ENCODE measurements around the gene ARHGAP15. TPM values are rescaled to one million over a fixed set of nuclear protein-coding genes. Genes with fewer than 3 reads are reported as not detected.

Gene ARHGAP15
- total RNA-seq, 1 donor from 2014 or later, result 14.2 TPM

DNA sequence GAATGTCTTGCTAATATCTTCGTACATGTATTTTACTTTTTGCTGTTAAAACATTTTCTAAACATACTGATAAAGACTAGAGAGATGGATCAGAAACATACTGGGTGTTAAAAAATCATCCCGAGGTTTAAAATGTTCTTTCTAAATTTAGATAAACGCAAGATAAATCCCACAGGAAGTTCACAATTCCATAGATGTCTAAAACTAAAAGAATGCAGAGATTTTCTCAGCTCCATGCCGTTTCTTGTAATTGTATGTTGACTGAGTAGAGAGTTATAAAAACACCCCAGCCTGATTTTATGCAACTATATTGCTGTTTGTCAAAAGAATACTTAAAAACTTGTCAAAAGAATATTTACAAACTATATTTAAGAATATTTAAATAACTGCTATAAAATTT lies 455.7 kb downstream of the ARHGAP15 start:
- no peak for DNase-seq

GRCh38 chr2:143586119-143586518 lies 456.9 kb downstream of the ARHGAP15 start:
- DNase-seq, result no peak

DNA sequence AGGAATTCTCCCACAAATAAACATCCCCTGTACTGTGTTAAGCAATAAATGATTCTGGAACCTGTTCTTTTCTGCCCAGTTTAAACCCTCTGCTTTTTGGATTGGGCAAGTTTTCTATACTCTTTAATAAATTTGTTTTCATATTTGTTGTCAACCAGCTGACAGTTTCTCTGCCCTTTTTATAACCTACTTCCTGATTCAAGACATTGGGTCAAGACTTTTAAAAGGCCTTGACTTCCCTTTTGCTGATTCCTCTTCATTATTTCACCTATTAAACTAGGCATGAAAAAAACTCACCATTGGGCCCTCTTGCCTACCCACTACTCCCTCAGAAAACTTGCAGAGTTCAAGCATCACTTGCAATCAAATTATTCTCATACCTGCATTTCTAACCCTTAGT lies 459.5 kb downstream of the ARHGAP15 start:
- no peak for DNase-seq

GRCh38 chr2:143594161-143594560 lies 464.9 kb downstream of the ARHGAP15 start:
- DNase-seq, result no peak

- no peak for DNase-seq
These were observed 465.5 kb downstream of the ARHGAP15 start for GRCh38 chr2:143594745-143595144.

- DNase-seq, result no peak
These were observed 470.9 kb downstream of the ARHGAP15 start for GRCh38 chr2:143600116-143600515.

DNA sequence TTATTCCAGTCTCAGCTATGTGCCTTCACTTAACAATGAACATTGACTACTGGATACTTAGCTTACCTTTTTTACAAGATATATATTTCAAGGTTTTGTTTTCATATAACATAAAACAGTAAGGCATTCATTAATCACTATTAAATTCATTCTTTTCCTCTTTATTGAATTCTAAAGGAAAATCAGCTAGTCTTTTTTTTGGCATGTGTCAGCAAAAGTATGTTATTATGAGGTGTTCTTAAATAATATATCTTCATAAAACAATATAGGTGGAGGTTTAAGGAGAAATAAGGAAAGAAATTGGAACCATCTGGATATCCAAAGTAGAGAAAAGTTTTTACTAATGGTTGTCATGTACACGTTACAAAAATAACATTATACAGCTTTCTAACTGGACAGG lies 472.6 kb downstream of the ARHGAP15 start:
- no peak for DNase-seq

DNA sequence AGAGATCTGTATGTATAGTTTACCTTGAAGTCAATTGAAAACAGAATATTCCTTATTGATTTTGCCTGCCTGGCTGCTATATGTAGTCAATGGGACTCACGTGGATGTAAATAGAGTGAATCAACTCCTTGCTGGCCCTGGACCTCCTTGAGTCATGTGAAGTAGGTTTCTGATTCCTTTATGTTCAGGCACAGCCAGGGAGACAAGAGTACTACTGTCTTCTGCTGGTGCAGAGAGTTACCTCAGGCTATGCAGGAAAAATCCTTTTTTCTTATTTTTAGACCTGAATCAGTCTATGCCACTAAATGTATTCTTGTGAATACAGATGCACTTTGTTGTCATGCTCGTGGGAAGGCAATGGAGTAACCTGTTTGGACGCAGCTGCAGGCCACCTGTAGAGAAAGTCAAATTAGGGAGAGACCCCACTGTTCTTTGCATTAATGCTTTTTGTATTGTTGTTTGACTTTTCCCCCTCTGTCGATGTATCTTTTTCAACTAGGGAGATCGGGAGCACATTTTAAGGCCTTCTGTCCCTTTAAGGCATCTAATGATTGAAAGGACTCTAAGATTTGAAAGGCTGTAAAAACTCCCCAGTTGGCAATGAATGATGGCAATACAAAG lies 473.9 kb downstream of the ARHGAP15 start:
- no peak for DNase-seq

- DNase-seq, result no peak
These were observed 474.8 kb downstream of the ARHGAP15 start for GRCh38 chr2:143603846-143604565.

- no peak for DNase-seq
These were observed 475.3 kb downstream of the ARHGAP15 start for GRCh38 chr2:143604566-143604959.

DNA sequence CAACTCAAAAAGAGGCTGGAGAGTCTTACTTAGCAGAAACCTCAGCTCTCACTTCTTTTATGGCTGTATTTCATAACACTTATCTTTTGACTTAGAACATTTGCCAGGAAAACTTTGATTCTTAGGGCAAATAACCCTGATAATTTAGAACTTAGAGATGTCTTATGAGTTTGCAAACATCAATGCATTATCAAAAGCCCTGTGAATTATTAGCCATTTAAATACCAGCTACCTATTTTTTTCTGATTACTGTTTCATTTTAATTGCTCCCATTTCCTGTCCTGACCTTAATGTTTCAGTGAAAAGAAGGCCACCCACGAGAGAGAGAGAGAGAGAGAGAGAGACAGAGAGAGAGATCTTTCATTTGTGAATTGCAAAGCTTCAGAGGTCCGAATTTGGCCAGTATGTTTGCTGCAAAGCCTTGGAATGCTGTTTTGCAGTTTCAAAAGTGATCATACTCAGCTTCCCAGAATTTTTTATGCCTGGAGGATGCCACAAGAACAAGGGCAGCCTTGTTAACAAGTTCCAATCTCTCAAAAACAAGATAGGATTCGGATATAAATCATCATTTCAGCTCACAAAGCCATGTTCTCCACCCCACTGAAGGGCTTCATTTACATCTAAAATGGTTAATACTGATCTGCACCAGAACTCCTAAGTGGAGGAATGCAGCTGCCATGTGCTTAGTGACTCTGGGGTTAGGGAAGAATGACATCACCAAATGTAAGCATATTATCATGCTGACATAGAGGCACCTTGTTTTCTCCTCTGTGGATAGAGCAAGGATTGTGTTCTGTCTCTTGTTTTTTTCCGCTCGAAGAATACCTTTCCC lies 478.2 kb downstream of the ARHGAP15 start:
- DNase-seq, result no peak

DNA sequence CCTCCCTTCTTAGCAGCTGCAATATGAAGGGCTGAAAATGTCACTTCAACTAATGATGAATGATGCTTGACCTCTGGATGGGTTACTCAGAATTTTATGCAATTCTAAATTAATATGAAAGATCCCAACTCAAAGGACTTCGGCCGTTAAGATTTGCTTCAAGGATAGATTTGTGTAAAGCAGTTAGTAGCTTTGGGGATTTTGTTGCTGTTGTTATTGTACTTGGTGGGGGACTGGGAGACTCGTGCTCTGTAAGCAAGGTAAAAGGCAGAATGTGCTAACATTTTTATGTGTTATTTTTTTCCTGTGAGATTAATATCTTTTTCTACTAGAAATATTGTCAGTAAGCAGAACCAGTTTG lies 478.8 kb downstream of the ARHGAP15 start:
- no peak for DNase-seq

- no peak for DNase-seq
These were observed 479.5 kb downstream of the ARHGAP15 start for GRCh38 chr2:143608758-143609157.

DNA sequence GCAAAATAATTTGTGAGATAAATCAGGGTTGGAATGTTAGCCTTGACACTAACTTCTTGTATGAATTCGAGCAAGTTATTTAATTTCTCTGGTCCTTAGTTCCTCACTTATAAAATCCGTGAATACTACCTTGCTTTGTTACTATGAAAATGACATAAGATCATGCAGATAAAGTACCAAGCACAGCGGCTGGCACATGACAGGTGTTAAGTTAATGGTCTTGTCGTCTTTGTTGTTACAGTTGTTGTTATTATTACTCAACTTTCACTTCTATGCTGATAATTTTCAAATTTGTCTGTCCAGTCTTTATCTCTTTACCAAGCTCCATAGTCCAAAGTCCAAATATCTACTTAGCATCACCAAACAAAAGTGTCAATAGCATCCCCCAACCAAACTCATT lies 482.1 kb downstream of the ARHGAP15 start:
- no peak for DNase-seq

GRCh38 chr2:143615562-143615961 lies 486.3 kb downstream of the ARHGAP15 start:
- DNase-seq, result no peak

GRCh38 chr2:143616452-143616851 lies 487.2 kb downstream of the ARHGAP15 start:
- DNase-seq, result no peak

DNA sequence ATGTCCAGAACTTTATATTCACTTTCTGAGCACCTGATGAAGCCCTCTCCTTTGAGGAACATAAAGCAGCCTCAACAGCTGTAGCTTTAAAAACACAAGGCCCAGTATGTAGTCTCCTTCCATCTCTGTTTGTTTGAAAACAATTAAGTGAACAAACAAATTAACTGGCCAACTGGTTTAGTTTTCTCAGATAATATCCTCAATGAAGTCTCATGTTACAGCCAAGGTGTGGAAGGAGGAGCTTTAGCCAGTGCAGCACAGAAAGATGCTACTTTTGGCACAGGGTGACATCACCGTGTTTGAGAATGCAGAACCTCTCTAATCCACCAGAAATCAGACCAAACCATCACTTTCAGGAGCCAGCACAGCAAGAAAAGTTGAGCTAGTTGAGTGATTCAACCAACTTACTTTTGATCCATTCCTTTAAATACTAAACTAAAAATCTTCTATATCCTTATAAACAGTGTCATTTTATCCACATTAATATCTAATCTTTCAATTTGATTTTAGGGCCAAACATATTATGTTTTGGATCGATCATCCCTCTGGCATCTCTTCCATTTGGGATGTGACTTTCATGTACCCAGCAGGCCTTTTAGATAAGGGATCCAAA lies 488.7 kb downstream of the ARHGAP15 start:
- no peak for DNase-seq

GRCh38 chr2:143622106-143622505 lies 492.9 kb downstream of the ARHGAP15 start:
- no peak for DNase-seq

DNA sequence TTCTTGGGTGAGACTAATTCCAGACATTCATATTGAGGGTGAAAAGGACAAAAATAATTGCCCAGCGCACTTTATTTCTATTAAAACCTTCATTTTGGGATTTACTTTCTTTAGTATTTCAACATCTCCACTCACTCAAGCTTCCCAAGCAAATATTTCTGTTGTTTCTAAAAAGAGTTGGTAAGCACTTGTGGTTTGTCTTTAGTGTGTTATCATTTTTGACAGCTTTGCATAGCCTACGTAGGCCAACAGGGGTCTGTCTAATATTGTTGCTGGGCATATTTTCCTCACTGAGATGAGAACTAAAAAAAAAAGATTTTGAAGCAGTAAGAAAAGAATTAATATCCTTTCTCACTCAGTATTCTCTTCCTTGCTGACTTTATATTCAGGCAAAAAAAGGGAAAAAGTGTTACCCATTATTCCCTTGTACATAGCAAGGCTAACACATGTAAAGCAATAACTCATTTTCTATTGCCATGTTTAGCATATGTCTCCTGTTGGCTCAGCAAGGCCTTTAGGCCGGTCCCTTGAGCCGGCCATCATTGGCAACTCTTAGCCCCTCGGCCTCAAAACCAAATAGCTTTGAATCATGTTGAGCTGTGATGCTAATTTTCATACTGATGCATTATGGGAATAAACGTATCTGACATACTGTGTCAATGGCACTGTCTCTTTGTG lies 494.2 kb downstream of the ARHGAP15 start:
- DNase-seq, result no peak

GRCh38 chr2:143623909-143624260 lies 494.7 kb downstream of the ARHGAP15 start:
- DNase-seq, result no peak

- DNase-seq, result no peak
These were observed 500.1 kb downstream of the ARHGAP15 start for GRCh38 chr2:143629340-143629739.

GRCh38 chr2:143632751-143633374 lies 503.6 kb downstream of the ARHGAP15 start:
- no peak for DNase-seq

Data from occipital lobe (tissue), 2 donors.